Measurements from ENCODE around the gene PSMF1.

Gene PSMF1

DNA sequence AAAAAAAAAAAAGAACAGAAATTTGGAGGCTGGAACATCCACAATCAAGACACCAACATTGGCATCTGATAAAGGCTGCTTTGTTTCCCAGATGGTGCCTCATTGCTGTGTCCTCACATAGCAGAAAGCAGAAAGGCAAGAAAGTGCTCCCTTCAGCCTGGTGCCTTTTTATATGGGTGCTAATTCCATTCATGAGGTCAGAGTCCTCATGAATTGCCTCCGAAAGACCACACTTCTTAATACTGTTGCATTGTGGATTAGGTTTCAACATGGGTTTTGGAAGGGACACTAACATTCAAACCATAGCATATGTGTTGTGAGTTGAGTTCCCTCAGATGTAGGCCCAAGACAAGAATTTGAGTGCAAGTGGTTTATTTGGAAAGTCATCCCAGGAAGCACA is 76.8 kb downstream of the PSMF1 start:
- DNase-seq = no peak

DNA sequence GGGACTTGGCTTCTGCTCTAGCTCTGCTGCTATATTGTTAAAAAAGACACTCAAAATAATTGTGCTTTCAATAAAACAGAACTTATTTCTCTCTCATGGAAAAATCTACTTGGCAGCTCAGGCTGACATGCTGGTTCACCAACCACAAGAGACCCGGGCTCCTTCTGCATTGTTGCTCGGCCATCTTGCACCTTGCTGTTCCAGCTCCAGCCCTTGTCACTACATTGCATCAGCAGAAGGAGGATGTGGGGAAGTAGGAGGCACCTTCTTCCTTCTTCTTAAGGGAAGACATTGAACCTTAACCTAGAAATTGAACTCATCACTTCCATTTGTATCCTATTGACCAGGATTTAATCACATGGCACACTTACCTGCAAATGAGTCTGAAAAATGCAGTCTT is 78.2 kb downstream of the PSMF1 start:
- DNase-seq = no peak

DNA sequence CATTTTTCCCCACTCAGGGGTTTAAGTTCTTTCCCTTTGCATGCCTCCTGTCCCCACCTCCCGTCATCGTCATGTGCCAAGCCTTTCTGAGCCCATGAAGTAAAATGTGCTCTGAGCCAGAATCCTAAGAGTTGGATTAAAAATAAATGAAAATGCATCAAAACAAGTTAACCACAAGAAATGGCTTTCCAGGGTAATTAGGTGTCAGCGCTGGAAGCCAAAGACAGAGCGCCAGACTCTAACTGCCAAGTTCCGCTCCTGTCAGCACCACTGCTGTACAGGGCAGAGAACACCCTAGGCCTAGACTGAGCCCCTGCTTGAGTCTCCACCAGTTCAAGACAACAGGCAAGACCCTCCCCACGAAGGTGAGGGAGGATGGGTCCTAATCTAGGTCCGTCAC is 79.4 kb downstream of the PSMF1 start:
- no peak for DNase-seq

- DNase-seq = no peak
Measured at GRCh38 chr20:1198751-1199150, 80.3 kb downstream of the PSMF1 start.

- no peak for DNase-seq
Measured at GRCh38 chr20:1199212-1199873, 80.9 kb downstream of the PSMF1 start.

GRCh38 chr20:1199964-1200363 is 81.6 kb downstream of the PSMF1 start:
- DNase-seq = no peak

GRCh38 chr20:1202762-1203504 is 84.5 kb downstream of the PSMF1 start, which contains the start of gene C20orf202:
Gene C20orf202, plus strand, starts transcription at chr20:1203454. Its CDS starts 132 bp downstream, at chr20:1203586.
- DNase-seq = no peak

- DNase-seq = no peak
Measured at GRCh38 chr20:1203630-1204029, 85.2 kb downstream of the PSMF1 start.

GRCh38 chr20:1204113-1204512 is 85.7 kb downstream of the PSMF1 start:
- DNase-seq = no peak

DNA sequence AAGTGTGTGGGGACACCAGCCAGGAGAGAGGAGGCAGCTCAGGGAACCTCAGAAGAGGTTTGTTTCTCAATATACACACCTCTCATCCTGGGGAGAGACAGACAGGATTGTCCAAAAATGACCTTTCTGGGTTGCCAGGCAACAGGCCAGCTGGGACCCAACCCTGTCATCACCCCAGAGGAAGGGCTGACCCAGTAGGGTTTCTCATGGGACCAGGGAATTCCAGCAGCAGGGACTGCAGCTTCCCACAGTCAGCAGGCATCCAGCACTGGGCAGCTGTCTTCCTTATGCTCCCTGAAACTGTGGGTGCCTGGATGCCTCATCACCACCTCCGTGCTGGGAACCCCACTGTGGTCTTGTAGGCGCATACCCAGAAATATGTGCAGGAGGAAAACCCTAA is 86.2 kb downstream of the PSMF1 start:
- no peak for DNase-seq

DNA sequence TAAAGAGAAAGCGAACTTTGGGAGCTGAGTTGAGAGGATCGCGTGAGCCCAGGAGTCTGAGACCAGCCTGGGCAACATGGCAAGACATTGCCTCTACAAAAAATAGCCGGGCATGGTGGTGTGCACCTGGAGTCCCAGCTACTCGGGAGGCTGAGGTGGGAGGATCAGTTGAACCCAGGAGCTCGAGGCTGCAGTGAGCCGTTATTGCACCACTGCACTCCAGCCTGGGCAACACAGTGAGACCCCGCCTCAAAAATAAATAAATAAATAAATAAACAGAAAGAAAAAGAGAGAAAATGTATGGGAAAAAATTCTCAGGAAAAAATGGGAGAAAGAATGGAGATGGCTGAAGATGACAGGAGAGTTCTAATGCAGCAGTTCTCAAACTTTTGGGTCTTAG is 87.4 kb downstream of the PSMF1 start:
- no peak for DNase-seq

GRCh38 chr20:1206366-1207148 is 88.2 kb downstream of the PSMF1 start:
- no peak for DNase-seq

DNA sequence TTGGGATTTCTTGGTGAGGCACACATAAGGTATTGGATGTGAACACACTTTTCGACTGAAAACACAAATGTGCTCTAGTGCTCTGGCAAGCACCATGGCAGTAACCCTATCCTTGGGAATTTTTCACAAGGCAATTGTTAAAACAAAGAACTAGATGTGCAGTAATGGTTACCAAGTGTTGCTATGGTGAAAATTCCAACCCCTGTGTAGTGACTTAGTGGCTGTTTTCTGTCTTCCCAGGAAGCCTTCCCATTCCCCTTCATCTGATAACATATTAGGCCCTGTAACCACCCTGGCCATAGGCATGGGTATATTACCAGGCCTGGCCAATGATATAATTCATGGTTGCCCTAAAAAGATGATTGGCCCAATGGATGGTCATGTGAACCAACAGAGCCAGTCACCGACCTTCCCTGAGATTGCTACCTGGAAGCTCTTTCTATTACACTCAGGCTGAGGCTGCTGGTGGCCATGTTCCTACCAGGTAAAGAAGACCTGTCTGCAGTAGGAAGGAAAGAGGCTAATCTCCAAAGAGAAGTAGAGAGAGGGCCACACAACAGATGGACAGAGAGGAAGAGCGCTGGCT is 89.0 kb downstream of the PSMF1 start:
- DNase-seq = no peak

DNA sequence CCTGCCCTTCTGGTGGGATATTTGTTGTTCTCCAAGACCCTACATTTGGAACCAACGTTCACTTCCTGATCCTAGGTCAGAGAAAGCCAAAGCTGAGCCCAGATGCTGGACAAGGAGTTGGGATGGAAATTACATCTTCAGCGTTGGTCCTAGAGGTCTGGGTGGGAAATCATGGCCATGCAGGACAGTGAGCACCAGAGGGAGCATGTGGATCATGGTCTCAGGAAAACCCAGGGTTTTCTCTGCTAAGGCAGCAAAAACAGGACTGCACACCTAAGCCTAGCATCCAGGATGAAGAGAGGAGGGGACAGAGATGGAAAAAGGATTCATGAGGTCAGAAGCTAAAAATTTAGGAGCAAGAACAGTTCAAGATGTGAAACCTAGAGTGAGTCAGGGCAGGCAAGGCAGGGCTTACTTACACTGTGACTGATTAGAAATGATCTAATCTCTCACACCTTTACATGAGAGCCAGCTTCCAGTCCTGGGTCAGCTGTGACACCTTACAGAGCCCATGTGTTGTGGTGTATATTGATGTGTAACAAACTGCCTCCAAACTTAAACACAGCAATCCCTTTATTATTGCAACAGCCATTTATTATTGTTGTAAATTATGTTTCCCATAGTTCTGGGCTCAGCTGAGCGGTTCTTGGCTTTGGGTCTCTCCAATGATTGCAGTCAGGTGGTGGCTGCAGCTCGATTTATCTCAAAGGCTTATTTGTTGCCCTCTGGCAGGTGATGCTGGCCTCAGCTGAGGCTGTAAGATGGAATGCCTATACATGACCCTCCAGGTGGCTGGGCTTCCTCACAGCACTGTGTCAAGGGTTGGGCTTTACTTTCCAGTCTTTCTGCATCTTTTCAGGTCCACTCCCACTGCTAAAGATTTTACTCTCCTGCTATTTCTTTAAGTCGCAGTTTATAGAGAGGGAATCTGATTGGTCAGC is 91.3 kb downstream of the PSMF1 start:
- no peak for DNase-seq

- DNase-seq = no peak
Measured at GRCh38 chr20:1210501-1210900, 92.1 kb downstream of the PSMF1 start.

- no peak for DNase-seq
Measured at GRCh38 chr20:1212023-1212422, 93.6 kb downstream of the PSMF1 start.

DNA sequence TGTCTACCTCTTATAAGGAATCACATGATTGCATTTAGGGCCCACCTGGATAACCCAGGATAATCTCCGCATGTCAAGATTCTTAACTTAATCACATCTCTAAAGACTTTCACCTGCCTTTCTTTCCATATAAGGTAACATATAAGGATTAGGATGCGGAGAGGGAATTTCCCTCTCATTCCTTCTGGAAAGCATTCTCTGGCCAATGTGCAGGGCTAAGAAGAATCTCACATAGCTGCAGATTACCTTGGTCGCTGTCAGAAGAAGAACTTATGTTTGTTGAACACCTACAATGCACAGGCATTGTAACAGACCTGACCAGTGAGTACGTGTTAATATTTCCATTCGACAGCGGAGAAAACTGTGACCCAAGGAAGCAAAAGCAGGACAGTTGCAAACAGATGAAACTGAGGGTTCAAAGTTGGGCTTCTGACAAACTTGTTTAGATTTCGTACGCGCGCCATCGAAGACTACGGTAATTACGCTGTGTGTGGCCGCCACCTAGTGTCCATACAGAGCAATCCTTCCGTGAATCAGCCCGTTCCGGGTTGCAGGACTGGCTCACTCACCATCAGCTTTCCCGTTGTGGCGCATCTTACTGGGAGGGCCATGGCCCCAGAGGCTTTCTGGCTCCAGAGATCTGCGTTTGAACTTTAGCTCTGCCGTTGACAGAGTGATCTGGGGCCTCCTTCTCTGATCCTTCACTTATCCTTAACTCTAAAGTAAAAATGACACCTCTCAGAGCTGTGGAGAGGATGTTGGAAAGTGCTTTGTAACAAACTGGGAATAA is 94.4 kb downstream of the PSMF1 start:
- peak; percentile 30 to 74 (median 52) for DNase-seq

DNA sequence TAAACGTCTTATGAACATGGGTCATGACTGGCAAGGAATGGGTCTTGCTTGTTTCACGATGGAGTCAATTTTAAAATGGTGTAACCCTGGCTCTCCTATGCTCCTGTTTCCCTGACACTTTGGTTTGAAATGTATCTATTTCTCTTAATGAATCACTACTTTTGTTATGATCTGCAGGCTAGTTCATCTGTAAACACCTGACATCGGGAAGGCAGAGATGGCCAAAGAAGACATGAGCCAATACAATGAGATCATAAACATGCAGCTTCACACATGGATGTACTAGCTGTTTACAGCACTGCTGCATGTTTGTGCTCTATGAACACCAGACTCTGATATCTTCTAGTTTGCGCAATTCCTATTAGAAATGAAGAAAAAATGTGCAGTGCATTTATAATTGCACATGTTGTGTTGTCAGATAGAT is 96.4 kb downstream of the PSMF1 start:
- DNase-seq = no peak

- peak in 3 of 6 experiments; percentile 17 to 68 (median 60) for DNase-seq
Measured at GRCh38 chr20:1215386-1216170, 97.2 kb downstream of the PSMF1 start.

Measured in stimulated activated naive CD4-positive, alpha-beta T cell (primary cell).